Lower leg skin (tissue), 3 donors: Measurements from ENCODE around the gene SAMD10.

Source experiments
- POLR2A ChIP-seq, 2 donors: fragments of 450-650 bp; IDR thresholded peaks; one replicate each; pipeline ENCODE4 v1.6.1; 2016 to 2017; ENCODE audit warnings: antibody characterized with exemption in 2 of 2, mild to moderate bottlenecking in 1 of 2, moderate library complexity in 1 of 2
- TF ChIP-seq, protein P1 (sequence below), 3 donors: fragments of 450-650 bp; IDR thresholded peaks; one replicate each; pipeline ENCODE4 v1.5.1; 2016; ENCODE audit warnings: antibody characterized with exemption in 3 of 3, mild to moderate bottlenecking in 3 of 3, moderate library complexity in 2 of 3

DNA sequence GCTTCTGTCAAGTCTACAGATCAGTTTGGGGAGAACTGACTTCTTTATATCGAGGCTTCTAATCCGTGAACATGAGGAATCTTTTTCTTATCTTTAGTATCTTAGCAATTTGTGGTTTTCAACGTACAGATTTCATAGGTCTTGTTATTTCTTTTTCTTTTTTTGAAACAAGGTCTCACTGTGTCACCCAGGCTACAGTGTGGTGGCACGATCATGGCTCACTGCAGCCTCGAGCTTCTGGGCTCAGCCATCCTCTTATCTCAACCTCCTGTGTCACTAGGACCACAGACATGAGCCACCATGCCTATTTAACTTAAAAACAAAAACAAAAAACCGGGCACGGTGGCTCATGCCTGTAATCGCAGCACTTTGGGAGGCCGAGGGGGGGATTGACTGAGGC lies 55.2 kb downstream of the SAMD10 start:
- TF ChIP-seq, protein P1, sequence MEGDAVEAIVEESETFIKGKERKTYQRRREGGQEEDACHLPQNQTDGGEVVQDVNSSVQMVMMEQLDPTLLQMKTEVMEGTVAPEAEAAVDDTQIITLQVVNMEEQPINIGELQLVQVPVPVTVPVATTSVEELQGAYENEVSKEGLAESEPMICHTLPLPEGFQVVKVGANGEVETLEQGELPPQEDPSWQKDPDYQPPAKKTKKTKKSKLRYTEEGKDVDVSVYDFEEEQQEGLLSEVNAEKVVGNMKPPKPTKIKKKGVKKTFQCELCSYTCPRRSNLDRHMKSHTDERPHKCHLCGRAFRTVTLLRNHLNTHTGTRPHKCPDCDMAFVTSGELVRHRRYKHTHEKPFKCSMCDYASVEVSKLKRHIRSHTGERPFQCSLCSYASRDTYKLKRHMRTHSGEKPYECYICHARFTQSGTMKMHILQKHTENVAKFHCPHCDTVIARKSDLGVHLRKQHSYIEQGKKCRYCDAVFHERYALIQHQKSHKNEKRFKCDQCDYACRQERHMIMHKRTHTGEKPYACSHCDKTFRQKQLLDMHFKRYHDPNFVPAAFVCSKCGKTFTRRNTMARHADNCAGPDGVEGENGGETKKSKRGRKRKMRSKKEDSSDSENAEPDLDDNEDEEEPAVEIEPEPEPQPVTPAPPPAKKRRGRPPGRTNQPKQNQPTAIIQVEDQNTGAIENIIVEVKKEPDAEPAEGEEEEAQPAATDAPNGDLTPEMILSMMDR (IDR thresholded peaks at IDR 0.05): no peak
- TF ChIP-seq POLR2A (IDR thresholded peaks at IDR 0.05): no peak
